Activated T-helper 17 cell treated with anti-CD3 and anti-CD28 coated beads, Interleukin-2, amount 50 U/mL, for 72 hours (primary cell): ENCODE measurements around the gene KCNAB2. TPM values are rescaled to one million over a fixed set of nuclear protein-coding genes. Genes with fewer than 3 reads are reported as not detected.

Source experiments
- ATAC-seq: fragments of 150-1000 bp; cut with Tn5 transposase; replicated peaks from 2 replicates; pipeline ENCODE4 v1.10.0; 2021; ENCODE audit warnings: mild to moderate bottlenecking, moderate library complexity
- H3K27ac Mint-ChIP-seq: one replicate; pipeline ENCODE4 v1.8.0; 2022; ENCODE audit warnings: mixed read lengths
- H3K27me3 Mint-ChIP-seq: one replicate; pipeline ENCODE4 v1.8.0; 2022; ENCODE audit warnings: mixed read lengths
- H3K36me3 Mint-ChIP-seq: one replicate; pipeline ENCODE4 v1.8.0; 2022; ENCODE audit warnings: low read depth, mild to moderate bottlenecking, mixed read lengths
- H3K4me1 Mint-ChIP-seq: one replicate; pipeline ENCODE4 v1.8.0; 2022; ENCODE audit warnings: mixed read lengths
- H3K4me3 Mint-ChIP-seq: one replicate; pipeline ENCODE4 v1.8.0; 2022; ENCODE audit warnings: mild to moderate bottlenecking, mixed read lengths
- H3K9me3 Mint-ChIP-seq: one replicate; pipeline ENCODE4 v1.8.0; 2022; ENCODE audit warnings: mixed read lengths
- total RNA-seq, 2 donors: library from RNA; stranded (reverse); gene quantifications; one replicate each; pipeline ENCODE4 v1.2.3, GENCODE V29; 2022

Gene KCNAB2
- total RNA-seq, 2 donors from 2014 or later: 407 to 432 TPM

GRCh38 chr1:6141592-6141991 lies 95.9 kb downstream of the KCNAB2 start:
- Mint-ChIP-seq H3K27me3 (peaks cover 3% of the 10 kb centered on the region), H3K4me3 (no peak overlapping the region), H3K9me3 (no peaks in the 10 kb centered on the region), H3K36me3 (no peaks in the 10 kb centered on the region), H3K27ac (no peak overlapping the region), H3K4me1 (no peaks in the 10 kb centered on the region)
- ATAC-seq: peak; percentile 82

DNA sequence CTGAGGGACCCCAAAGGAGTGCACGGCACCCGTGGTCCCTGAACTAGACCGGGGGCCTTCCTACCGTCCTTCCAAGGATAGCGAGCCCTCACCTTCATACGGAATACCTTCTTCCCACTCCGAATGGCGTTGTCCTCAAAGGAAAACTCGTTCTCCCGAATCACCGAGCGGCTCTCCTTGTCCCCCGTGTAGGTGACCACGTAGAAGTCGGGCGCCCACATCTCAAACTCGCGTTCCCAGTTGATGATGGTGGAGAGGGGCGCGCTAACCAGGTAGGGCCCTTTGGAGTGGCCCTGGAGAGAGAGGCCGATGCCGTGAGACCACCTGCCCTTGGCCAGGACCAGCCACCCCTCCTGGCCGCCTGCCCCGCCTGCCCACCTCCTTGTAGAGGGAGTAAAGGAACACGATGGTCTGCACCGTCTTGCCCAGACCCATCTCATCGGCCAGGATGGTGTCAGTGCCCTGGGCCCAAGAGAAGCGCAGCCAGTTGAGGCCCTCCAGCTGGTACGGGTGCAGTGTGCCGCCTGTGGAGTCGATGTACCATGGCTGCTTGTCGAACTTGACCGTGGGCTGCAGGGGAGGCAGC lies 96.4 kb downstream of the KCNAB2 start:
- no peak overlapping the region for H3K4me3 Mint-ChIP-seq
- no peaks in the 10 kb centered on the region for H3K9me3 Mint-ChIP-seq
- H3K36me3 Mint-ChIP-seq: no peaks in the 10 kb centered on the region
- no peak overlapping the region for H3K27ac Mint-ChIP-seq
- no peak for ATAC-seq
- H3K27me3 Mint-ChIP-seq: peaks cover 3% of the 10 kb centered on the region
- no peaks in the 10 kb centered on the region for H3K4me1 Mint-ChIP-seq

DNA sequence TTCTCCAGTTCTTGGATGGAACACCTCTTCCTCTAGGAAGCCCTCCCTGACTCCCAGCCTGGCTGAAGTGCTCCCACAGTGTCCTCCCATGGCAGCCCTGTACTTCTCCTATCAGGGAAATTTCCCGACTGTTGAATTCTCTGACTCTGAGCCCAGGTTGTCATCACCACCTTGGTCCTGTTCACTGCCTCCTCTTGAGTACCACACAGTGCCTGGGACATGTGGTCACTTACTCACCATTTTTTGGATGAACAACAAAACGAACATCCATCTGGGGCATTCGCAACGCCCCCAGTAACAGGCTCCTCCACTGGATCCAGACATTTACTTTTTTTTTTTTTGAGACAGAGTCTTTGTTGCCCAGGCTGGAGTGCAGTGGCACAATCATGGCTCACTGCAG lies 97.0 kb downstream of the KCNAB2 start:
- no peaks in the 10 kb centered on the region for H3K36me3 Mint-ChIP-seq
- no peaks in the 10 kb centered on the region for H3K4me1 Mint-ChIP-seq
- H3K27me3 Mint-ChIP-seq: peaks cover 3% of the 10 kb centered on the region
- no peak overlapping the region for H3K4me3 Mint-ChIP-seq
- no peak overlapping the region for H3K27ac Mint-ChIP-seq
- no peak for ATAC-seq
- H3K9me3 Mint-ChIP-seq: no peaks in the 10 kb centered on the region

- H3K27me3 Mint-ChIP-seq: peaks cover 9% of the 10 kb centered on the region
- H3K4me1 Mint-ChIP-seq: no peaks in the 10 kb centered on the region
- H3K36me3 Mint-ChIP-seq: no peaks in the 10 kb centered on the region
- no peak overlapping the region for H3K27ac Mint-ChIP-seq
- H3K4me3 Mint-ChIP-seq: no peak overlapping the region
- ATAC-seq: no peak
- H3K9me3 Mint-ChIP-seq: no peaks in the 10 kb centered on the region
These were observed 97.7 kb downstream of the KCNAB2 start for GRCh38 chr1:6143395-6143794.

GRCh38 chr1:6144175-6144574 lies 98.5 kb downstream of the KCNAB2 start:
- Mint-ChIP-seq H3K36me3 (no peaks in the 10 kb centered on the region), H3K27me3 (peaks cover 10% of the 10 kb centered on the region), H3K4me3 (no peak overlapping the region), H3K9me3 (no peaks in the 10 kb centered on the region), H3K27ac (no peak overlapping the region), H3K4me1 (no peaks in the 10 kb centered on the region)
- ATAC-seq: no peak

- H3K27ac Mint-ChIP-seq: no peak overlapping the region
- H3K36me3 Mint-ChIP-seq: no peaks in the 10 kb centered on the region
- H3K9me3 Mint-ChIP-seq: no peaks in the 10 kb centered on the region
- no peak for ATAC-seq
- H3K27me3 Mint-ChIP-seq: peaks cover 10% of the 10 kb centered on the region
- H3K4me1 Mint-ChIP-seq: no peaks in the 10 kb centered on the region
- no peak overlapping the region for H3K4me3 Mint-ChIP-seq
These were observed 99.1 kb downstream of the KCNAB2 start for GRCh38 chr1:6144647-6145395.

DNA sequence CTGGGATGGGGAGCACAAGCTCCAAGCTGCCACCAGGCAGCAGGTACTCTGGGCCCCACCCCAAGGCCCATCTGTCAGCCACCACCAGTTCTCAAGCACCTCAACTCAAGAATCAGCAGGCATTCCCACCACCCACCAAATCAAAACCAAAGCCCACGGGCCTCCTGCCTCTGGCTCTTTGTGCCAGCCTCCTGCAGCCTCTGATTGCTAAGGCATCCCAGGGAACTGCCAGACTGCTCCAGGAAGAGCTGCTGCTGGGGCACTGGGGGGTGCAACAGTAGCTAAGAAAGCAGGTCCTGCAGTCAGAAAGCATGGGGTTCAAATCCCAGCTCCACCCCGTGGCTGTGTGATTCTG lies 99.7 kb downstream of the KCNAB2 start:
- no peaks in the 10 kb centered on the region for H3K4me1 Mint-ChIP-seq
- H3K27ac Mint-ChIP-seq: no peak overlapping the region
- H3K27me3 Mint-ChIP-seq: peaks cover 10% of the 10 kb centered on the region
- H3K36me3 Mint-ChIP-seq: no peaks in the 10 kb centered on the region
- no peaks in the 10 kb centered on the region for H3K9me3 Mint-ChIP-seq
- ATAC-seq: no peak
- H3K4me3 Mint-ChIP-seq: no peak overlapping the region

DNA sequence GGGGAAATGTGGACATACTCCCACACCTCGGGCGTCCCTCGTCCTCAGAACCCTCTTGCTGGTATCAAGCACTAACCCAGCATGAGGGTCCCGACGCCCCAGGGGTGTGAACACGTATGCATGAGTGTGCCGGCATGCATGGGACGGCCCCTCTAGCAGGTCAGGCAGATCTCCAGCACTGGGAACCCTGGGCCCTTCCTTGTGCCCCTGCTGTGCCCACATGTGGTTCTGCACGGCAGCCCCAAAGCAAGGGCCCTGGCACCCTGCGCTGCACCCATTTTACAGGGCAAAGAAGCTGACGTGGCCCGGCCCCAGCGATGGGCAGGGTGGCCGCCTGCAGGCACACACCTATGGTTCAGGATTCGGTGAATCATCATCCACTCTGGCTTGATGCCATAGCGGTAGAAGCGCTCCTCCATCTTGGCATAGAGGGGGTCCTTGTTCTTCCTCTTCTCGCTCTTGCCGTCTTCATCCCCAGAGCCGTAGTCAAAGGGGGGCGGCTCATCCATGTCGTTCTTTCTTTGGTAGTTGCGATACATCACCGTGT lies 100.2 kb downstream of the KCNAB2 start:
- Mint-ChIP-seq H3K27ac (no peak overlapping the region), H3K4me1 (no peaks in the 10 kb centered on the region), H3K36me3 (no peaks in the 10 kb centered on the region), H3K27me3 (peaks cover 10% of the 10 kb centered on the region), H3K9me3 (no peaks in the 10 kb centered on the region), H3K4me3 (no peak overlapping the region)
- no peak for ATAC-seq

GRCh38 chr1:6148497-6149241 lies 103.0 kb downstream of the KCNAB2 start:
- no peaks in the 10 kb centered on the region for H3K9me3 Mint-ChIP-seq
- no peaks in the 10 kb centered on the region for H3K36me3 Mint-ChIP-seq
- H3K27ac Mint-ChIP-seq: no peak overlapping the region
- no peak overlapping the region for H3K4me3 Mint-ChIP-seq
- peak; percentile 89 for ATAC-seq
- H3K27me3 Mint-ChIP-seq: peaks cover 10% of the 10 kb centered on the region
- no peaks in the 10 kb centered on the region for H3K4me1 Mint-ChIP-seq

- ATAC-seq: no peak
- no peaks in the 10 kb centered on the region for H3K9me3 Mint-ChIP-seq
These were observed 103.9 kb downstream of the KCNAB2 start for GRCh38 chr1:6149597-6149996.

GRCh38 chr1:6150006-6150938 lies 104.6 kb downstream of the KCNAB2 start:
- Mint-ChIP-seq H3K27me3 (peaks cover 10% of the 10 kb centered on the region), H3K4me3 (no peak overlapping the region), H3K9me3 (no peaks in the 10 kb centered on the region), H3K27ac (no peak overlapping the region), H3K36me3 (no peaks in the 10 kb centered on the region), H3K4me1 (no peaks in the 10 kb centered on the region)
- ATAC-seq: no peak

More at GRCh38 chr1:6149597-6149996, 103.9 kb downstream of the KCNAB2 start:
- Mint-ChIP-seq H3K4me3 (no peak overlapping the region), H3K27ac (no peak overlapping the region), H3K4me1 (no peaks in the 10 kb centered on the region), H3K36me3 (no peaks in the 10 kb centered on the region), H3K27me3 (peaks cover 10% of the 10 kb centered on the region)
